ENCODE measurements around the gene GRWD1. TPM values are rescaled to one million over a fixed set of nuclear protein-coding genes. Genes with fewer than 3 reads are reported as not detected.

GRWD1 gene
- polyA plus RNA-seq, 1 experiment, result 16.0 TPM

DNA sequence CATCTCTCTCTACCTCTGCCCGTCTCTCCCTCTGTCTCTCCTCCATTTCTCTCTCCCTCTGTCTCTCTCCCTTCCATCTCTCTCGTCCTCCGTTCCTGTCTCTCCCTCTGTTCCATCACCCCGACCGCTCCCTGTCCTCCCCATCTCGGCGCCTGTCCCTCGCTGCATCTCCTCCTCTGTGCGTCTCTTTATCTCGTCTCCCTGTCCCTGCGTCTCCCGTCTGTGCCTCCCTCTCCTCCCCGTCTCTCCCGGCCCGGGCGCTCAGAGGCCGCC, 47.7 kb upstream of the GRWD1 start:
- TF ChIP-seq, protein P1, sequence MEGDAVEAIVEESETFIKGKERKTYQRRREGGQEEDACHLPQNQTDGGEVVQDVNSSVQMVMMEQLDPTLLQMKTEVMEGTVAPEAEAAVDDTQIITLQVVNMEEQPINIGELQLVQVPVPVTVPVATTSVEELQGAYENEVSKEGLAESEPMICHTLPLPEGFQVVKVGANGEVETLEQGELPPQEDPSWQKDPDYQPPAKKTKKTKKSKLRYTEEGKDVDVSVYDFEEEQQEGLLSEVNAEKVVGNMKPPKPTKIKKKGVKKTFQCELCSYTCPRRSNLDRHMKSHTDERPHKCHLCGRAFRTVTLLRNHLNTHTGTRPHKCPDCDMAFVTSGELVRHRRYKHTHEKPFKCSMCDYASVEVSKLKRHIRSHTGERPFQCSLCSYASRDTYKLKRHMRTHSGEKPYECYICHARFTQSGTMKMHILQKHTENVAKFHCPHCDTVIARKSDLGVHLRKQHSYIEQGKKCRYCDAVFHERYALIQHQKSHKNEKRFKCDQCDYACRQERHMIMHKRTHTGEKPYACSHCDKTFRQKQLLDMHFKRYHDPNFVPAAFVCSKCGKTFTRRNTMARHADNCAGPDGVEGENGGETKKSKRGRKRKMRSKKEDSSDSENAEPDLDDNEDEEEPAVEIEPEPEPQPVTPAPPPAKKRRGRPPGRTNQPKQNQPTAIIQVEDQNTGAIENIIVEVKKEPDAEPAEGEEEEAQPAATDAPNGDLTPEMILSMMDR (IDR thresholded peaks at IDR 0.05; ENCODE audit: low read depth, low read length), result no peak
- Histone ChIP-seq H3K4me3 (ENCODE audit: low read depth, low read length) (peak overlapping the region; percentile 53), H3K27me3 (ENCODE audit: control insufficient read depth, insufficient read depth, low read length) (peaks cover 44% of the 10 kb centered on the region), H3K27ac (ENCODE audit: low read depth, low read length) (no peak overlapping the region), H3K9me3 (ENCODE audit: control insufficient read depth, insufficient read depth, low read length) (peaks cover 5% of the 10 kb centered on the region; the same call in 1 of the 2 replicates)
- ChIA-PET POLR2A (no interaction called here), CTCF (no interaction called here)
- DNase-seq (ENCODE audit: low read depth, low spot score), result no peak

DNA sequence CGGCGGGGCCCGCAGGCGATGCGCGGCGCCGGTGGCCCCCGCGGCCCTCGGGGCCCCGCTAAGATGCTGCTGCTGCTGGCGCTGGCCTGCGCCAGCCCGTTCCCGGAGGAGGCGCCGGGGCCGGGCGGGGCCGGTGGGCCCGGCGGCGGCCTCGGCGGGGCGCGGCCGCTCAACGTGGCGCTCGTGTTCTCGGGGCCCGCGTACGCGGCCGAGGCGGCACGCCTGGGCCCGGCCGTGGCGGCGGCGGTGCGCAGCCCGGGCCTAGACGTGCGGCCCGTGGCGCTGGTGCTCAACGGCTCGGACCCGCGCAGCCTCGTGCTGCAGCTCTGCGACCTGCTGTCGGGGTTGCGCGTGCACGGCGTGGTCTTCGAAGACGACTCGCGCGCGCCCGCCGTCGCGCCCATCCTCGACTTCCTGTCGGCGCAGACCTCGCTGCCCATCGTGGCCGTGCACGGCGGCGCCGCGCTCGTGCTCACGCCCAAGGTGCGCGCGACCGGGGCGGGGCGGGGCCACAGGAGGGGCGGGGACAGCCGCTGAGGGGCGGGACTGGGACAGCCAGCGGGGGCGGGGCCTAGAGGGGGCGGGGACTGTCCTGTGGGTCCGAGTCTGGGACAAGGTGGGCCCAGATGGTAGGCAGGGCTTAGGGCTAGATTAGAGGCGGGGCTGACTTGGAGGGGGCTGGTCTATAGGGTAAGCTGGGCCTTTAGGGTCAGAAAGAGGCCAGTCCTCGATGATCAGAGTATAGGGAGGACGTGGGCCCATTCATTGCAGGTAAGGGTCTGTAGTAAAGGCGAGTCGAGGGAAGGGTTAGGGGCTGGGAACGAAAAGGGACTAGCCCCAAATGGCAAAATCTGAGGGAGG, 47.2 kb upstream of the GRWD1 start:
- POLR2A ChIA-PET, result no interaction called here
- no peak overlapping the region for H3K27ac ChIP-seq (ENCODE audit: low read depth, low read length)
- peaks cover 41% of the 10 kb centered on the region for H3K27me3 ChIP-seq (ENCODE audit: control insufficient read depth, insufficient read depth, low read length)
- no peak for DNase-seq (ENCODE audit: low read depth, low spot score)
- peaks cover 5% of the 10 kb centered on the region; the same call in 1 of the 2 replicates for H3K9me3 ChIP-seq (ENCODE audit: control insufficient read depth, insufficient read depth, low read length)
- TF ChIP-seq, protein P1 (IDR thresholded peaks at IDR 0.05; ENCODE audit: low read depth, low read length), result no peak
- peak overlapping the region; percentile 53 for H3K4me3 ChIP-seq (ENCODE audit: low read depth, low read length)
- CTCF ChIA-PET, result interaction anchor here (0.6 kb wide), 1 partner anchor 107 kb away, joined by 3 read pairs; no protein-coding TSS in a partner anchor

DNA sequence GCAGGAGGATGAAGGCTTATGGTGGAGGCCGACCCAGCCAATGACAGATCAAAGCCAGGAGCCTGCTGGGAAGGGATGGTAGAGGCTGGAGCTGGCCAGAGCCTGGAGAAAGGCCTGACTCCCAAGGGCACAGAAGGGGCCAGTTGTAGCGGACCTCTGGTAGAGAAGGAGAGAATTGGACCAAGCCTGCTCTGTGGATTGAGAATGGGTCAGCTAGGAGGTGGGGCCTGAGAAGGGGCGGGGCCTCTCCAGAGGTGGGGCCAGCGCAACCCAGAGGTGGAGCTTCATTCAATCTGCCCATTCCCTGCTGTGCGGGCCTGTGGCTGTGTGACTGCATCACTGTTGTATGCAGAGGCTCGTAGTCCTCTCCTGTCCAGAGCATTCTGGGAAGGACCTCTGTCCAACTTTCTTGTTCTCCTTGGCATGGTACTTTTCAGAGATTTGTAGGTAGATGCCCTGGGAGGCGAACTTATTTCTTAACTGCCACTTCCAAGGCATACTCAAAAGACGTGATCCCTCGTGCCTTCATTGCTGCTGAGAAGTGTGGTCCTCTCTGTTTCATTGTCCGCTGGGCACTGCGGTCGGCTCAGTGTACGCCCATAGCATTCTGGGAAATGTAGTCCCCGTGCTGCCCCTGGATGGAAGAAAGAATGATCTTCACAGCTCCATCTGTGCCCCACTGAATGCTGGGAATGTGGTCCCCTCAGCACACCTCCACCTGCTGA, 45.6 kb upstream of the GRWD1 start:
- H3K27me3 ChIP-seq (ENCODE audit: control insufficient read depth, insufficient read depth, low read length), result peaks cover 26% of the 10 kb centered on the region
- TF ChIP-seq, protein P1 (IDR thresholded peaks at IDR 0.05; ENCODE audit: low read depth, low read length), result no peak
- peak overlapping the region; percentile 25 for H3K27ac ChIP-seq (ENCODE audit: low read depth, low read length)
- ChIA-PET CTCF (interaction anchor here (5.4 kb wide), 1 partner anchor 9 kb away, joined by 42 read pairs; the partner anchor contains the start of gene KDELR1), POLR2A (interaction anchor here (0.7 to 1.4 kb wide), 2 partner anchors 9 to 10 kb away, joined by 3 to 9 read pairs; partner anchors contain the start of gene KDELR1)
- no peak for DNase-seq (ENCODE audit: low read depth, low spot score)
- peak overlapping the region; percentile 1; the same call in 1 of the 2 replicates for H3K4me3 ChIP-seq (ENCODE audit: low read depth, low read length)
- peaks cover 5% of the 10 kb centered on the region; the same call in 1 of the 2 replicates for H3K9me3 ChIP-seq (ENCODE audit: control insufficient read depth, insufficient read depth, low read length)

DNA sequence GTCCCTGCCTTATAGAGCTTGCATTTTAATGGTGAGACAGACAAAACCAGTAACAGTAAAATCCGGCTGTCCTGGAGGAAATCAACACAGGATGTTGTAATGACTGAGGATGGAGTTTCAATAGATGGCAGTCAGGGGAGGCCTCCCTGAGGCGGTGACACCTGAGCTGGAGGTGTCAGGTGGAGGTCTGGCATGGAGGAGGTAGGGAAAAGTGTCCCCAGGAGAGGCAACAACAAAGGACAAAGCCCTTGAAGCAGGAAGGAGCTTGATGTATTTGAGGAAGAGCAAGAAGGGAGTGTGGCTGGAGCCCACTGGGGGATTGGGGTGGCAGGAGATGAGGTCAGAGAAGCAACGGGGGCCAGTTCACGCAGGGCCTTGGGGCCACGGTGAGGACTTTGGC, 44.5 kb upstream of the GRWD1 start:
- DNase-seq (ENCODE audit: low read depth, low spot score), result no peak
- Histone ChIP-seq H3K27me3 (ENCODE audit: control insufficient read depth, insufficient read depth, low read length) (peaks cover 15% of the 10 kb centered on the region), H3K4me3 (ENCODE audit: low read depth, low read length) (no peak overlapping the region), H3K27ac (ENCODE audit: low read depth, low read length) (no peak overlapping the region), H3K9me3 (ENCODE audit: control insufficient read depth, insufficient read depth, low read length) (peaks cover 5% of the 10 kb centered on the region)
- CTCF ChIA-PET, result interaction anchor here (5.4 kb wide), 1 partner anchor 10 kb away, joined by 42 read pairs; the partner anchor contains the start of gene KDELR1
- POLR2A ChIA-PET, result no interaction called here
- TF ChIP-seq, protein P1 (IDR thresholded peaks at IDR 0.05; ENCODE audit: low read depth, low read length), result no peak

Measured in AG04450 (cell line).